Keratinocyte (primary cell): ENCODE results near the gene S100A14. TPM values are rescaled to one million over a fixed set of nuclear protein-coding genes. Genes with fewer than 3 reads are reported as not detected.

Source experiments
- DNase-seq: peaks from one replicate; pipeline ENCODE4 v3.0.0-alpha.2; 2011; ENCODE audit warnings: low read depth, missing footprints, low spot score
- FAIRE-seq: peaks from 2 replicates; lab custom pipeline; 2011; peaks lifted over from hg19 to GRCh38; lab: Jason Lieb, UNC
- H2AFZ ChIP-seq: 2 replicates; pipeline ENCODE4 v1.6.0; 2012; ENCODE audit warnings: low read length, control low read depth, inconsistent platforms; ENCODE audit not compliant: control insufficient read depth
- H3K27ac ChIP-seq: 2 replicates; pipeline ENCODE4 v1.5.1; 2011; ENCODE audit warnings: low read length; ENCODE audit not compliant: control insufficient read depth, insufficient read depth
- H3K27me3 ChIP-seq: 3 replicates; pipeline ENCODE4 v1.6.0; 2011; ENCODE audit warnings: low read length; ENCODE audit not compliant: control insufficient read depth, insufficient read depth; ENCODE audit errors: extremely low read depth
- H3K36me3 ChIP-seq, 2 experiments: 2 replicates in 1 of 2; 3 replicates in 1 of 2; pipeline ENCODE4 v1.5.1; 2011; ENCODE audit warnings: low read length in 2 of 2, mild to moderate bottlenecking in 1 of 2; ENCODE audit not compliant: control insufficient read depth in 2 of 2, insufficient read depth in 2 of 2; ENCODE audit errors: extremely low read depth in 1 of 2
- H3K4me1 ChIP-seq: 3 replicates; pipeline ENCODE4 v1.5.1; 2011; ENCODE audit warnings: low read length; ENCODE audit not compliant: control insufficient read depth, insufficient read depth; ENCODE audit errors: extremely low read depth
- H3K4me2 ChIP-seq: 3 replicates; pipeline ENCODE4 v1.6.0; 2011; ENCODE audit warnings: low read depth, low read length; ENCODE audit not compliant: control insufficient read depth, insufficient read depth; ENCODE audit errors: extremely low read depth
- H3K4me3 ChIP-seq, 3 experiments: fragments of 200-600 bp in 1 of 3; sonication (generic) in 1 of 3; 2 replicates in 2 of 3; 3 replicates in 1 of 3; pipeline ENCODE4 v1.5.1; 2011 to 2016; ENCODE audit warnings: low read length in 3 of 3, mild to moderate bottlenecking in 3 of 3, control low read depth in 2 of 3, inconsistent platforms in 1 of 3, low read depth in 1 of 3, mixed read lengths in 1 of 3, mixed run types in 1 of 3, moderate library complexity in 1 of 3; ENCODE audit not compliant: control insufficient read depth in 2 of 3, insufficient read depth in 2 of 3; ENCODE audit errors: extremely low read depth in 1 of 3
- H3K79me2 ChIP-seq: 2 replicates; pipeline ENCODE4 v1.6.0; 2012; ENCODE audit warnings: low read length; ENCODE audit not compliant: control insufficient read depth, insufficient read depth
- H3K9ac ChIP-seq: 3 replicates; pipeline ENCODE4 v1.6.0; 2011; ENCODE audit warnings: low read length; ENCODE audit not compliant: control insufficient read depth, insufficient read depth; ENCODE audit errors: extremely low read depth
- H3K9me1 ChIP-seq: 3 replicates; pipeline ENCODE4 v1.6.0; 2011; ENCODE audit warnings: low read length; ENCODE audit not compliant: control insufficient read depth, insufficient read depth; ENCODE audit errors: extremely low read depth
- H3K9me3 ChIP-seq: 2 replicates; pipeline ENCODE4 v1.5.1; 2012; ENCODE audit warnings: low read depth, low read length; ENCODE audit not compliant: control insufficient read depth
- H4K20me1 ChIP-seq: 3 replicates; pipeline ENCODE4 v1.6.0; 2011; ENCODE audit warnings: low read length; ENCODE audit not compliant: control insufficient read depth, insufficient read depth; ENCODE audit errors: extremely low read depth
- EZH2 ChIP-seq: IDR thresholded peaks from one replicate; pipeline ENCODE4 v1.6.1; 2012; ENCODE audit warnings: inconsistent platforms, mild to moderate bottlenecking, low read length, moderate library complexity
- dilution Hi-C: fragments of 300-500 bp; cut with MboI; formaldehyde crosslinking; loops from one replicate; pipeline ENCODE4 v1.7.0; 2020; ENCODE audit warnings: low sequenced_read_pairs; ENCODE audit not compliant: extremely low pct_ligation_motif_present
- polyA plus RNA-seq, 5 experiments: library from polyadenylated mRNA; depleted of rRNA in 3 of 5; stranded (reverse) in 3 of 5; stranded (forward) in 1 of 5; unstranded in 1 of 5; fragments of >200 nt; gene quantifications; 1 replicate in 1 of 5; 2 replicates in 3 of 5; 3 replicates in 1 of 5; pipeline versions ENCODE4 v1.2.1 to v1.2.3, GENCODE V29; 2011 to 2012; ENCODE audit warnings: missing spikeins in 2 of 5, low read depth in 1 of 5, low replicate concordance in 1 of 5
- TF ChIP-seq, protein P1 (sequence below), 3 experiments: IDR thresholded peaks in 1 of 3; conservative IDR thresholded peaks in 1 of 3; optimal IDR thresholded peaks in 1 of 3; 2 replicates in 2 of 3; 3 replicates in 1 of 3; pipeline versions ENCODE3 to v1.5.1; 2011; ENCODE audit warnings: low read length in 3 of 3, mild to moderate bottlenecking in 3 of 3, moderate library complexity in 2 of 3, control low read depth in 1 of 3, inconsistent platforms in 1 of 3; ENCODE audit not compliant: insufficient read depth in 2 of 3; ENCODE audit errors: extremely low read depth in 1 of 3

The S100A14 gene
- polyA plus RNA-seq, 1 donor (not counting 4 experiments of a cell fraction or from before 2014, with no cell fraction given): 1,394 TPM

DNA sequence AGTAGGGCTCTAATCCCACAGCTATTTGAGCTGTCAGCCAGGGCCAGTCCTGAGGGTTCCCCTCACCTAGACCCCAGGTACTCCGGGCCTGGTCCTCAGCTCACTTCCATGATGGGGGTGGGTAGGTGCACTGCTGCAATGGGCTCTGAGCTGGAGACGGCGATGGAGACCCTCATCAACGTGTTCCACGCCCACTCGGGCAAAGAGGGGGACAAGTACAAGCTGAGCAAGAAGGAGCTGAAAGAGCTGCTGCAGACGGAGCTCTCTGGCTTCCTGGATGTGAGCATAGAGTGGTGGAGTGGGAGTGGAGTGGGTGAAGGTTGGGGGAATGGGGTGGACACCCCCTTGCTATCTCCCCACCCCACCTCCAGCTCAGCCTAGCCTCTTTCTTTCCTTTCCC, 14.3 kb upstream of the S100A14 start:
- no peak for FAIRE-seq
- Histone ChIP-seq H3K9me3 (no peaks in the 10 kb centered on the region), H3K4me1 (peaks cover 25% of the 10 kb centered on the region), H3K36me3 (peaks cover 3 to 8% of the 10 kb centered on the region in 2 experiments), H3K4me3 (no peak overlapping the region), H3K9ac (no peak overlapping the region), H4K20me1 (no peaks in the 10 kb centered on the region), H2AFZ (no peak overlapping the region), H3K9me1 (peaks cover 6% of the 10 kb centered on the region), H3K79me2 (peaks cover 25% of the 10 kb centered on the region), H3K4me2 (no peak overlapping the region), H3K27me3 (no peaks in the 10 kb centered on the region), H3K27ac (no peak overlapping the region)
- TF ChIP-seq, protein P1, sequence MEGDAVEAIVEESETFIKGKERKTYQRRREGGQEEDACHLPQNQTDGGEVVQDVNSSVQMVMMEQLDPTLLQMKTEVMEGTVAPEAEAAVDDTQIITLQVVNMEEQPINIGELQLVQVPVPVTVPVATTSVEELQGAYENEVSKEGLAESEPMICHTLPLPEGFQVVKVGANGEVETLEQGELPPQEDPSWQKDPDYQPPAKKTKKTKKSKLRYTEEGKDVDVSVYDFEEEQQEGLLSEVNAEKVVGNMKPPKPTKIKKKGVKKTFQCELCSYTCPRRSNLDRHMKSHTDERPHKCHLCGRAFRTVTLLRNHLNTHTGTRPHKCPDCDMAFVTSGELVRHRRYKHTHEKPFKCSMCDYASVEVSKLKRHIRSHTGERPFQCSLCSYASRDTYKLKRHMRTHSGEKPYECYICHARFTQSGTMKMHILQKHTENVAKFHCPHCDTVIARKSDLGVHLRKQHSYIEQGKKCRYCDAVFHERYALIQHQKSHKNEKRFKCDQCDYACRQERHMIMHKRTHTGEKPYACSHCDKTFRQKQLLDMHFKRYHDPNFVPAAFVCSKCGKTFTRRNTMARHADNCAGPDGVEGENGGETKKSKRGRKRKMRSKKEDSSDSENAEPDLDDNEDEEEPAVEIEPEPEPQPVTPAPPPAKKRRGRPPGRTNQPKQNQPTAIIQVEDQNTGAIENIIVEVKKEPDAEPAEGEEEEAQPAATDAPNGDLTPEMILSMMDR (optimal IDR thresholded peaks at IDR 0.05 in 1 of 3, IDR thresholded peaks at IDR 0.05 in 1 of 3, conservative IDR thresholded peaks at IDR 0.05 in 1 of 3; ENCODE audit: extremely low read depth in 1 of 3, insufficient read depth in 2 of 3, low read length in 3 of 3): no peak
- TF ChIP-seq EZH2: no peak
- no peak for DNase-seq
- dilution Hi-C loops: no loop called here

DNA sequence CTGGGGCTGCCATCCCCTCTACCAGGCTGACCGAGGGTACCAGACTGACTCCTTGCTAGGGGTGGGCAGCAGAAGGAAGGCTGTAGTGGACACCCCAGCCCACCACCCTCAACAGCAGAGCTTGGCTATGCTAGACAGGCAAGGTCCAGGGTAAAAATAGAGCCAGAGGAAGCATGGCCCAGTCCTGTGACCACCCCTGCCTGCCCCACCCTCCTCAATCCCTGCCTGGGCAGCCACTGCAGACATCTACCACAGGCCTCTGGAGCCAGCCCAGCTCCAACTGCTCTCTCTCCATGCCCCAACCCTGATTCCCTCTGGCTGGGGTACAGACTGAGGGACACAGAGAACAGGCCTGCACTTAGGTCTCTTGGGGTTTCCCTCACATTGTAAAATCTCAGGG, 13.8 kb upstream of the S100A14 start:
- Histone ChIP-seq H3K9me1 (peaks cover 6% of the 10 kb centered on the region), H3K9ac (no peak overlapping the region), H2AFZ (no peak overlapping the region), H4K20me1 (no peaks in the 10 kb centered on the region), H3K9me3 (no peaks in the 10 kb centered on the region), H3K79me2 (peaks cover 25% of the 10 kb centered on the region), H3K36me3 (peaks cover 7 to 12% of the 10 kb centered on the region in 2 experiments), H3K4me3 (no peak overlapping the region), H3K4me1 (peaks cover 25% of the 10 kb centered on the region), H3K27ac (no peak overlapping the region), H3K27me3 (no peaks in the 10 kb centered on the region), H3K4me2 (no peak overlapping the region)
- no peak for TF ChIP-seq EZH2
- TF ChIP-seq, protein P1 (optimal IDR thresholded peaks at IDR 0.05 in 1 of 3, IDR thresholded peaks at IDR 0.05 in 1 of 3, conservative IDR thresholded peaks at IDR 0.05 in 1 of 3; ENCODE audit: extremely low read depth in 1 of 3, insufficient read depth in 2 of 3, low read length in 3 of 3): no peak
- no peak for FAIRE-seq
- DNase-seq: no peak
- dilution Hi-C loops: no loop called here
